GM13977 (cell line): Measurements from ENCODE around the gene HADH.
"Not testable (repeated sequence)": the region's sequence is repeated elsewhere in the genome, so short reads cannot be mapped to it uniquely, and the experiment has no call there.

Source experiments
- DNase-seq: peaks from one replicate; pipeline ENCODE4 v3.0.0; 2012; ENCODE audit warnings: low spot score
- in situ Hi-C: fragments of 300-500 bp; cut with MboI; formaldehyde crosslinking; loops from one replicate; pipeline ENCODE4 v1.12.0; 2022; ENCODE audit warnings: low sequenced_read_pairs, low pct_unique_long_range_greater_than_20kb, mixed read lengths, inconsistent platforms; ENCODE audit not compliant: unreplicated experiment
- TF ChIP-seq, protein P1 (sequence below): IDR thresholded peaks from 2 replicates; pipeline ENCODE4 v1.5.1; 2012; ENCODE audit warnings: mild to moderate bottlenecking, control low read depth; ENCODE audit not compliant: insufficient read depth; ENCODE audit errors: extremely low read depth, missing control alignments

HADH gene

DNA sequence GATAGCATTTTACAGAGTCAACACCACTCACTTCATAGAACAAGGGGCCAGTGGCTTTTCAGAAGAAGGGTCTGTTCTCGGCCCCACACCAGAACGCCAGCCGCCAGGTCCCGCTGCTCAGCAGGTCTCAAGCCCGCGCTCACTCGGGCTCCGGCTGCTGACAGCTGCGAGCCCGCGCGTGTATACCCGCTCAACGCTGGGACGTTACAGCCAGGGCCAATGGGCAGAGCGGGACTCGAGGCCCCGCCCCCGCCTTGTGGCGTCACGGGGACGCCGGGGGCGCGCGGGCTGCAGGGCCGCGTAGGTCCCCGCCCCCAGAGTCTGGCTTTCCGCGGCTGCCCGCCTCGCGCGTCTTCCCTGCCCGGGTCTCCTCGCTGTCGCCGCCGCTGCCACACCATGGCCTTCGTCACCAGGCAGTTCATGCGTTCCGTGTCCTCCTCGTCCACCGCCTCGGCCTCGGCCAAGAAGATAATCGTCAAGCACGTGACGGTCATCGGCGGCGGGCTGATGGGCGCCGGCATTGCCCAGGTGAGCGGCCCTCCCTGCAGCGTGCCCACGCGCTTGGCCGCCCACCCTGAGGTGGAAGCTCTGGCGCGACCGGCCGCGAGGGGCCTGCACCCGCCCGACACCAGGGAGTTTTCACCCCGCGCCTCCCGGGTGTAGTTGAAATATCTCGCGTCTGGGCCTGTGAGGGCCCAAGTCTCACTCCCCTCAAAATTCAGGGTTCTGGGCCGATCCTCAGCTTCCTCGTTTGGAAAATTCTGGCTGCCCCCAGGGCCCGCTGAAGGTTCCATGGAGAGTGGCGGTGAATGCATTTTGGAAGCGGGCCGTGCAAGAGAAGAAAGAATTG is at the start of gene HADH:
TSS of gene HADH (plus strand) at position 353 of the 850 bp plus-strand sequence. CDS start at position 397, 44 bp downstream.
- TF ChIP-seq, protein P1, sequence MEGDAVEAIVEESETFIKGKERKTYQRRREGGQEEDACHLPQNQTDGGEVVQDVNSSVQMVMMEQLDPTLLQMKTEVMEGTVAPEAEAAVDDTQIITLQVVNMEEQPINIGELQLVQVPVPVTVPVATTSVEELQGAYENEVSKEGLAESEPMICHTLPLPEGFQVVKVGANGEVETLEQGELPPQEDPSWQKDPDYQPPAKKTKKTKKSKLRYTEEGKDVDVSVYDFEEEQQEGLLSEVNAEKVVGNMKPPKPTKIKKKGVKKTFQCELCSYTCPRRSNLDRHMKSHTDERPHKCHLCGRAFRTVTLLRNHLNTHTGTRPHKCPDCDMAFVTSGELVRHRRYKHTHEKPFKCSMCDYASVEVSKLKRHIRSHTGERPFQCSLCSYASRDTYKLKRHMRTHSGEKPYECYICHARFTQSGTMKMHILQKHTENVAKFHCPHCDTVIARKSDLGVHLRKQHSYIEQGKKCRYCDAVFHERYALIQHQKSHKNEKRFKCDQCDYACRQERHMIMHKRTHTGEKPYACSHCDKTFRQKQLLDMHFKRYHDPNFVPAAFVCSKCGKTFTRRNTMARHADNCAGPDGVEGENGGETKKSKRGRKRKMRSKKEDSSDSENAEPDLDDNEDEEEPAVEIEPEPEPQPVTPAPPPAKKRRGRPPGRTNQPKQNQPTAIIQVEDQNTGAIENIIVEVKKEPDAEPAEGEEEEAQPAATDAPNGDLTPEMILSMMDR = no peak
- in situ Hi-C loops = no loop called here
- peak; percentile 96 for DNase-seq

DNA sequence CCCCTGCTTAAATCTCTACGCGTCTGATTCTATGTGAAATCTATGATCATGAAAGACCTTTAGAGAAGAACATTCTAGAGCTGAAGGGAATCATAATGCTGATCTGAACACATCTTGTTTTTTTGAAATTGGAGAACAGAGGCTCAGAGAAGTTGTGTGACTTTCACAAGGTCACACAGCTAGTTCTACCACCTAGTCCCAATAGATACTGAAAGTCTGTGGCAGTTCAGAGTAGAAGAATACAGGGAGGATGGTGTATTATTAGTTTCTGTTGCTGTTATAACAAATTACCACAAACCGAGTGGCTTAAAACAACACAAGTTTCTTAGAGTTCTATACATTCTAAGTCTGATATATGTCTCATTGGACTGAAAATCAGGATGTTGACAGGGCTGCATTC is 43.9 kb upstream of the HADH start:
- DNase-seq = no peak
- in situ Hi-C loops = no loop called here
- TF ChIP-seq, protein P1 = no peak

DNA sequence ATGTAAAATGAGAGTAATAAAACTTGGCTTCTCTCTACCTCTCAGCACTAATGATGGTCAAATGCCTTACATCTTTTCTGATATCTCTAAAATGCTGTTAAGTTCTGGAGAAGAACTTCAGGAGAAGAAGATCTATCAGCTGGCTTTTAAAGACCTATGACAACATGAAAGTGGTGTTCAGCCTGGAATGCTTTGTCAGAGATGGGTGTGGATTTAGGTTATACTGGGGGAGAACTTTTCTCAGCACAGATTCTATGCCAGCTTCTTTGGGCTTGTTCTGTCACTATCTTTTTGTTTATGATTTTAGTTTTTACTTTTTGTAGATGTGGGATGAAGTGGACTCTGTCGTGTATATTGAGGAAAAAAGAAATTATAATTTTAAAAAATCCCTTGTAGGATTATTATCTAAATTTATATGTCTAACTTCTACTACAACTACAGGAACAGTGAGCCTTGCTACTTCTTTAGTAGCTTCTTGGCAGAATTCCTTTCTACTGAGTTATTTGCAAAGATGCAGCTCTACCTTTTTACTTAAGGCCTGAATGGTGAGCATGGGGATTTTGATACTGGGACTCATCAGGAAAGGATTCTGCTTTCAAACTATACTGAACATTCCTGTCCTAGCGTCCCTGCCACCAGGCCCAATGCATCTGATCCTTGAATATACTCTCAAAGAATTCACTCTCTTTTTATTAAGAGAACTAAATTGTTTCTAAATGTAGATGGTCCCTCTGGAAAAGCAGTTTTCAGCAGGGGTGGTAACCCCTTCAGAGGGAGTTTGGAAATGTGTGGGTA is 38.7 kb upstream of the HADH start:
- in situ Hi-C loops = no loop called here

DNA sequence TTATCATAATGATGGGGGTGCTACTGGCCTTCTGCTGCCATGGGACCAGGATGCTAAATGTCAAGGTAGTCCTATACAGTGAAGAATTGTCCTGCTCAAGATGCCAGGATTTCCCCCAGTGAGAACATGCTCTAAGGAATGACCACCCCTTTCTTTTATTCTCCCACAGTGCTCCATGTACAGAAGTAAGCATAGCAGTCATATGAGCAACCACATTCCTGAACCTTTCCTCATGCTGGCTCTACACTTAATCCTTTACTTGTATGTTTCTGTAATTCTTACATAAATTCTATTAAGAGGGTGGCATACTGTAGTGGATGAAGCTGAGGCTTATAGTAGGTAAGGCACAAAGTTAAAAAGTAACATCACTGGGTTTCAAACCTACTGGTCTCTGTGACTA is 38.1 kb upstream of the HADH start:
- TF ChIP-seq, protein P1 = no peak
- in situ Hi-C loops = no loop called here
- no peak for DNase-seq

More for the DNA sequence above, 38.7 kb upstream of the HADH start:
- DNase-seq = no peak
- TF ChIP-seq, protein P1 = no peak

DNA sequence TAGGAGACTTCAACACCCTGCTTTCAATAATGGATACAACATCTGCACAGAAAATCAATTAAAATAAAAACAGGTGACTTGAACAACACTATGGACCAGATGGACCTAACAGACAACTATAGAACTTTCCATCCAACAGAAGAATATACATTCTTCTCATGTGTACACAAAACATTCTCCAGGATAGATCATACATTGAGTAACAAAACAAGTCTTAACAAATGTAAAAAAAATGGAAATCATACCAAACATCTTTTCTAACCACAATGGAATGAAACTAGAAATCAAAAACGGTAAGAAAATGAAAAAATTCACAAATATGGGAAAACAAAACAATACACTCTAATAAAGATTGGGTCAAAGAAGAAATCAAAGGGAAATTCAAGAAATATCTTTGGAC is 33.7 kb upstream of the HADH start:
- in situ Hi-C loops = no loop called here
- DNase-seq = no peak
- TF ChIP-seq, protein P1 = no peak

DNA sequence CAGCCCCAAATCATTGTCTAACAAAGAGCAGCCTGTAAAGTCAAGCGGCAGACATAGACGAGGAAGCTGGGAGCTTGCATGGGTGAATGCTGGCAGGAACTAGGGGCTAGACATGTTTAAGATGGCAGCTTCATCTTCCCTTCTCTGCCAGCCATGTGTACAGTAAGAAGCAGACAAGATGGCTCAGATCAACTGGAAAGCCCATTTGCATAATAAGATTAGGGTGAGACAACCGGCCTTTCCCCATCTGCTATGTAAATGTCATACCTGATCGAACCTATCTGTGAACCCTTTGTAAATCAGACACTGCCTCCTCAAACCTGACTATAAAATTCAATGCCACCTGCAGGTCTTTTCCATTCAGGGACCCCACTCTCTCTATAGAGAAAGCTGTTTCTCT is 22.8 kb upstream of the HADH start:
- in situ Hi-C loops = no loop called here
- no peak for DNase-seq
- TF ChIP-seq, protein P1 = no peak

DNA sequence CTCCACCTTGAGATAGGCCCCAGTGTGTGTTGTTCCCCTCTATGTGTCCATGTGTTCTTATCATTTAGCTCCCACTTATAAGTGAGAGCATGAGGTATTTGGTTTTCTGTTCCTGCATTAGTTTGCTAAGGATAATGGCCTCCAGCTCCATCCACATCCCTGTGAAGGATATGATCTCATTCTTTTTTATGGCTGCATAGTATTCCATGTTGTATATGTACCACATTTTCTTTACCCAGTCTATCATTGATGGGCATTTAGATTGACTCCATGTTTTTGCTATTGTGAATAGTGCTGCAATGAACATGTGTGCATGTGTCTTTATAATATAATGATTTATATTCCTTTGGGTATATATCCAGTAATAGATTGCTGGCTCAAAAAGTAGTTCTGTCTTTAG is 22.2 kb upstream of the HADH start:
- DNase-seq, in situ Hi-C loops: not testable (repeated sequence)

DNA sequence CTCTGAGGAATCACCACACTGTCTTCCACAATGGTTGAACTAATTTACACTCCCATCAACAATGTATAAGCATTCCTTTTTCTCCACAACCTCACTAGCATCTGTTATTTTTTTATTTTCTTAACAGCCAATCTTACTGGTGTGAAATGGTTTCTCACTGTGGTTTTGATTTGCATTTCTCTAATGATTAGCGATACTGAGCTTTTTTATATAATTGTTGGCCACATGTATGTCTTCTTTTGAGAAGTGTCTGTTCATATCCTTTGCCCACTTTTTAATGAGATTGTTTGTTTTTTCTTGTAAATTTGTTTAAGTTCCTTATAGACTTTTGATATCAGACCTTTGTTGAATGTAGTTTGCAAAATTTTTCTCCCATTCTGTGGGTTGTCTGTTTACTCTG is 21.8 kb upstream of the HADH start:
- in situ Hi-C loops, DNase-seq: not testable (repeated sequence)
